SU-DHL-6 (cell line): Measurements from ENCODE around the gene ZNF763.

Experiments
- CTCF ChIP-seq: fragments of 200-600 bp; sonication (generic); IDR thresholded peaks from one replicate; pipeline ENCODE4 v1.5.1; 2017; ENCODE audit warnings: antibody characterized with exemption, mild to moderate bottlenecking, low read length, moderate library complexity; ENCODE audit not compliant: insufficient read depth, poor library complexity, severe bottlenecking
- EZH2phosphoT487 ChIP-seq: fragments of 200-600 bp; sonication (generic), shearing (Covaris generic); conservative IDR thresholded peaks from 2 replicates; pipeline ENCODE4 v1.6.1; 2018; ENCODE audit warnings: mild to moderate bottlenecking, antibody characterized with exemption, low read length, moderate library complexity, mixed read lengths

- TF ChIP-seq CTCF, result no peak
- TF ChIP-seq EZH2phosphoT487, result no peak
Observed at GRCh38 chr19:11987405-11988281, 22.8 kb downstream of the ZNF763 start.
